ENCODE measurements around the gene RAB19. TPM values are rescaled to one million over a fixed set of nuclear protein-coding genes. Genes with fewer than 3 reads are reported as not detected.

RAB19 gene
- total and polyA plus RNA-seq, 2 donors (not counting 1 experiment from before 2014, with no cell fraction given): 0.37 to 1.1 TPM

- H3K27me3 Mint-ChIP-seq: no peaks in the 10 kb centered on the region
- TF ChIP-seq CTCF (IDR thresholded peaks at IDR 0.05): no peak
- TF ChIP-seq EZH2 (IDR thresholded peaks at IDR 0.05; ENCODE audit: borderline replicate concordance, insufficient read depth, low read depth, low read length, poor library complexity, severe bottlenecking): no peak
- Histone ChIP-seq H3K27ac (ENCODE audit: low read length in 2 of 2) (no peak overlapping the region), H2AFZ (ENCODE audit: insufficient read depth, low read depth, low read length, poor library complexity, severe bottlenecking) (no peak overlapping the region), H3K9ac (ENCODE audit: low read length) (no peak overlapping the region), H3K4me2 (replicated peaks; ENCODE audit: low read depth, low read length, poor library complexity, severe bottlenecking) (no peak overlapping the region), H4K20me1 (ENCODE audit: control insufficient read depth, insufficient read depth, low read length, poor library complexity, severe bottlenecking) (peaks cover 66% of the 10 kb centered on the region), H3K79me2 (ENCODE audit: control insufficient read depth, insufficient read depth, low read length) (peaks cover 34% of the 10 kb centered on the region), H3K9me3 (ENCODE audit: control extremely low read depth in 1 of 3, control insufficient read depth in 2 of 3, insufficient read depth in 1 of 3, low read length in 2 of 3) (no peaks in the 10 kb centered on the region), H3K36me3 (replicated peaks in 1 of 2; ENCODE audit: control extremely low read depth in 1 of 2, control insufficient read depth in 1 of 2, extremely low read depth in 1 of 2, insufficient read depth in 2 of 2, low read length in 1 of 2) (peaks cover 19 to 68% of the 10 kb centered on the region in 2 experiments), H3K27me3 (replicated peaks in 1 of 4; ENCODE audit: control extremely low read depth in 1 of 4, control insufficient read depth in 3 of 4, insufficient read depth in 4 of 4, low read length in 3 of 4) (no peaks in the 10 kb centered on the region), H3K4me3 (ENCODE audit: control extremely low read depth in 1 of 5, extremely low read depth in 1 of 5, insufficient read depth in 1 of 5, low read depth in 2 of 5, low read length in 4 of 5) (no peak overlapping the region), H3K4me1 (ENCODE audit: control insufficient read depth in 2 of 2, insufficient read depth in 2 of 2, low read length in 2 of 2) (no peaks in the 10 kb centered on the region)
- H3K9me3 Mint-ChIP-seq (ENCODE audit: insufficient read depth): no peaks in the 10 kb centered on the region
- 100% methylated on average over 2 of the region's 8 CpGs for WGBS (ENCODE audit: insufficient coverage)
- POLR2A ChIA-PET: no interaction called here
- peaks cover 7% of the 10 kb centered on the region for H3K4me1 Mint-ChIP-seq
- DNase-seq (no peak), ATAC-seq (ENCODE audit: low read depth) (no peak)
- intact Hi-C loops (cut with micrococcal nuclease): no loop called here
- H3K4me3 Mint-ChIP-seq: no peak overlapping the region
- CTCF ChIA-PET: no interaction called here
- no peak overlapping the region for H3K27ac Mint-ChIP-seq
Observed at GRCh38 chr7:140458916-140459315, 55.1 kb downstream of the RAB19 start.

- H3K36me3 ChIP-seq (replicated peaks in 1 of 2; ENCODE audit: control extremely low read depth in 1 of 2, control insufficient read depth in 1 of 2, extremely low read depth in 1 of 2, insufficient read depth in 2 of 2, low read length in 1 of 2): peaks cover 14 to 59% of the 10 kb centered on the region in 2 experiments
- WGBS (ENCODE audit: insufficient coverage): no CpG with 5 or more reads among the region's 2 CpGs
- Mint-ChIP-seq H3K9me3 (ENCODE audit: insufficient read depth) (no peaks in the 10 kb centered on the region), H3K4me1 (peaks cover 8% of the 10 kb centered on the region), H3K4me3 (no peak overlapping the region), H3K27me3 (no peaks in the 10 kb centered on the region), H3K27ac (no peak overlapping the region)
- peaks cover 75% of the 10 kb centered on the region for H3K79me2 ChIP-seq (ENCODE audit: control insufficient read depth, insufficient read depth, low read length)
- no peak overlapping the region for H3K9ac ChIP-seq (ENCODE audit: low read length)
- no peak overlapping the region for H3K4me3 ChIP-seq (ENCODE audit: control extremely low read depth in 1 of 5, extremely low read depth in 1 of 5, insufficient read depth in 1 of 5, low read depth in 2 of 5, low read length in 4 of 5)
- no peaks in the 10 kb centered on the region for H3K27me3 ChIP-seq (replicated peaks in 1 of 4; ENCODE audit: control extremely low read depth in 1 of 4, control insufficient read depth in 3 of 4, insufficient read depth in 4 of 4, low read length in 3 of 4)
- ATAC-seq (ENCODE audit: low read depth): no peak
- ChIA-PET POLR2A (no interaction called here), CTCF (interaction anchor here (1.0 to 1.4 kb wide), 2 partner anchors 14 to 87 kb away, joined by 3 to 4 read pairs; no protein-coding TSS in a partner anchor)
- H3K9me3 ChIP-seq (ENCODE audit: control extremely low read depth in 1 of 3, control insufficient read depth in 2 of 3, insufficient read depth in 1 of 3, low read length in 2 of 3): no peaks in the 10 kb centered on the region
- intact Hi-C loops (cut with micrococcal nuclease): no loop called here
- DNase-seq: no peak
- H3K4me1 ChIP-seq (ENCODE audit: control insufficient read depth in 2 of 2, insufficient read depth in 2 of 2, low read length in 2 of 2): no peaks in the 10 kb centered on the region
- TF ChIP-seq EZH2 (IDR thresholded peaks at IDR 0.05; ENCODE audit: borderline replicate concordance, insufficient read depth, low read depth, low read length, poor library complexity, severe bottlenecking) (no peak), CTCF (IDR thresholded peaks at IDR 0.05) (no peak)
- H3K27ac ChIP-seq (ENCODE audit: low read length in 2 of 2): no peak overlapping the region
- no peak overlapping the region for H3K4me2 ChIP-seq (replicated peaks; ENCODE audit: low read depth, low read length, poor library complexity, severe bottlenecking)
- H4K20me1 ChIP-seq (ENCODE audit: control insufficient read depth, insufficient read depth, low read length, poor library complexity, severe bottlenecking): peaks cover 84% of the 10 kb centered on the region
- no peak overlapping the region for H2AFZ ChIP-seq (ENCODE audit: insufficient read depth, low read depth, low read length, poor library complexity, severe bottlenecking)
Observed at GRCh38 chr7:140463111-140463510, 59.3 kb downstream of the RAB19 start.
